NCI-H345 treated with DMSO at 0.1 percent for 48 hours (cell line): ENCODE measurements around the gene MOK.

Experiments used
- DNase-seq: peaks from one replicate; lab custom pipeline; 2025; ENCODE audit not compliant: unreplicated experiment; lab: John Stamatoyannopoulos, UW

Gene MOK

DNA sequence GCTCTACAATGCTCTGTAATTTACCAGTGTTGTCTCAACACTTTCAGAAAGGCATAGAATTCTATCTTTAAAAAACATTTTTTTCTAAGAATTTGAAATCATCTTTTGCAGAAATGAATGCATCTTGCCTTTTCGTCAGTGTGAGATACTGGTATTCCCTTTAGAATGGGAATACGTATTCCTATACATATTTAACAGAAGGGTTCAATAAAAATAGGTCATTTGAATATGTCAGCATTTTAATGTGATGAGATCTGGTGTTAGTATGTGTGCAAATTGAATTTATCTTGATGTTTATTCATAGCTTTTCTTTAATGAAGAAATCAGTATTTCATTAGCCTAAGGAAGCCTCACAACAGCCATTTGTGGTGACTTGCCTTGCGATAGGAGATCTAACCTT lies 121.1 kb downstream of the MOK start:
- no peak for DNase-seq

GRCh38 chr14:102182936-102183619 lies 121.9 kb downstream of the MOK start:
- no peak for DNase-seq

DNA sequence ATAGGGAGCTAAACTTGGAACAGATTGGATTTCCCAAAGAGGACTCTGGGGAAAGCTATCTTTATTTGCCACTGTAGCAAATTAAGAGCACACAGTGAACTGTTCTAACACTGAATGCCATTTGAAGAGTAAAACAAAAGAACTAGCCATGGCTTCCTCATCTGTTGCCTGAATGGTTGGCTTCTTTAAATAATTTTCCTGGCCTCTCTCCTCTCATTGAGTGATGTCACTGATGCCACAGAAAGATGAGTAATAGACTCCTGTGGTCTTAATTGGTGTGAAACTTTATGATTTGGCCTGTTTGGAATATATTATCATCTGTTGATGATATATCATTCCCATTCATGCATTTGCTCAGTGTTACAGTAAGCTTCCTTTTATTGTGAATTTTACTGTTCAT lies 122.8 kb downstream of the MOK start:
- DNase-seq = no peak

GRCh38 chr14:102181187-102181586 lies 123.8 kb downstream of the MOK start:
- DNase-seq = no peak

- DNase-seq = no peak
Measured at GRCh38 chr14:102180248-102180998, 124.5 kb downstream of the MOK start.
